ENCODE results near the gene NTHL1.

Gene NTHL1

DNA sequence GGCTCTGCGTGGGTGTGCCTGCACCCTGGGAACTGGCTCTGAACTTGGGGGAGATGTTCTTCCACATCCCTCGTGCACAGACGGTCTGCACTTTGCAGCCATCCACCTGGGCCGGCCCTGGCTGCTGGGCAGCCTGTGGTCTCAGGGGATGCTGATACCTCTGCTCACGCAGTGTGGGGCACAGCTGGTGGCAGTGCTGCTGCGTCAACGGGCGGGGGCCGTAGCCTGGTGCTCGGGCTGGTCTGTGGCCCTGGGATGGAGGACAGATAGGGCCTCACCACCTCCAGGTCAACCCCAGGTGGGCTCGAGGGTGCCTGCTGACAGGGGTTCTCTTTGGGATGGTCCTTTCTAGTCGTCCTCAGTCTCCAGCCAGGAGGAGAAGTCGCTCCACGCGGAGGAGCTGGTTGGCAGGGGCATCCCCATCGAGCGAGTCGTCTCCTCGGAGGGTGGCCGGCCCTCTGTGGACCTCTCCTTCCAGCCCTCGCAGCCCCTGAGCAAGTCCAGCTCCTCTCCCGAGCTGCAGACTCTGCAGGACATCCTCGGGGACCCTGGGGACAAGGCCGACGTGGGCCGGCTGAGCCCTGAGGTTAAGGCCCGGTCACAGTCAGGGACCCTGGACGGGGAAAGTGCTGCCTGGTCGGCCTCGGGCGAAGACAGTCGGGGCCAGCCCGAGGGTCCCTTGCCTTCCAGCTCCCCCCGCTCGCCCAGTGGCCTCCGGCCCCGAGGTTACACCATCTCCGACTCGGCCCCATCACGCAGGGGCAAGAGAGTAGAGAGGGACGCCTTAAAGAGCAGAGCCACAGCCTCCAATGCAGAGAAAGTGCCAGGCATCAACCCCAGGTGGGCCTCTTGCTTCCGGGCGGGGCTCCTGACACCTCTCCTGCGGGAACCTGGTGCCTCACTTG is 36.5 kb upstream of the NTHL1 start:
- no peak for DNase-seq

GRCh38 chr16:2083409-2083808 is 35.8 kb upstream of the NTHL1 start:
- no peak for DNase-seq

GRCh38 chr16:2082983-2083364 is 35.3 kb upstream of the NTHL1 start:
- DNase-seq = no peak

DNA sequence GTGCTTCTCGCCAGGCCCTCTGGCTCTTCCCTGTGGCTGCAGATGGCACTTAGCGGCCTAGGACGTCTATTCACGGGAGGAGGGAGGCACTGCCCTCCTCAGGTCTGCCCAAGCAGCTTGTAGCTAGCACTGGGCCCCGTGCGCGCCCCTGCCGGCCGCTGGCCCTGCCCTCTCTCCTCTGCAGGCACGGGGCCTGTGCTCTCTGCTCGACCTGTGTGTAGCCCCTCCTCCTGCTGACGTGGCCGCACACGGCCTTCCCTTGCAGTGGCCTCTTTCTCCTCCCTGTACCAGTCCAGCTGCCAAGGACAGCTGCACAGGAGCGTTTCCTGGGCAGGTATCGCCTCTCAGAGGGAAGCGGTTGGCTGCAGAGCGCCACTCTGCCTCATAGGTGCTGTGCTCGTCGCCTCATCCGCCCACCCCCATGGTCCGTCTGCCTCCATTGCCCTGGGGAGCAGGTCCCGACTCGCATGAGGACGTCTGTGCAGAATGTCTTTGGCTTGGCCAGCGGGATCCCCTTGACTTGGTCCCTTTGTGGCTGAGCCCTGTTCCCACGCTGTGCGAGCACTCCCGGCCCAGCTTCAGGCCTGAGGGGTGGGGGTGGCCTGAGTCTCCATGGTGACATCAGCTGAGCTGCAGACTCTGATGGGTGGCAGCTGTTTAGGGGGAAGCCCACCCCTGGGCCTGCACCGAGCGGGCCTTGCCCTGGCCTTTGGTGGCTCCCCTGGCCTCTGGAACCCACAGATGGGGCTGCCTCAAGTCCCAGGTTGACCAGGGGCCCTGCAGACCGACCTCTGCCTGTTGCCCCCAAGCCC is 34.7 kb upstream of the NTHL1 start:
- DNase-seq = no peak

DNA sequence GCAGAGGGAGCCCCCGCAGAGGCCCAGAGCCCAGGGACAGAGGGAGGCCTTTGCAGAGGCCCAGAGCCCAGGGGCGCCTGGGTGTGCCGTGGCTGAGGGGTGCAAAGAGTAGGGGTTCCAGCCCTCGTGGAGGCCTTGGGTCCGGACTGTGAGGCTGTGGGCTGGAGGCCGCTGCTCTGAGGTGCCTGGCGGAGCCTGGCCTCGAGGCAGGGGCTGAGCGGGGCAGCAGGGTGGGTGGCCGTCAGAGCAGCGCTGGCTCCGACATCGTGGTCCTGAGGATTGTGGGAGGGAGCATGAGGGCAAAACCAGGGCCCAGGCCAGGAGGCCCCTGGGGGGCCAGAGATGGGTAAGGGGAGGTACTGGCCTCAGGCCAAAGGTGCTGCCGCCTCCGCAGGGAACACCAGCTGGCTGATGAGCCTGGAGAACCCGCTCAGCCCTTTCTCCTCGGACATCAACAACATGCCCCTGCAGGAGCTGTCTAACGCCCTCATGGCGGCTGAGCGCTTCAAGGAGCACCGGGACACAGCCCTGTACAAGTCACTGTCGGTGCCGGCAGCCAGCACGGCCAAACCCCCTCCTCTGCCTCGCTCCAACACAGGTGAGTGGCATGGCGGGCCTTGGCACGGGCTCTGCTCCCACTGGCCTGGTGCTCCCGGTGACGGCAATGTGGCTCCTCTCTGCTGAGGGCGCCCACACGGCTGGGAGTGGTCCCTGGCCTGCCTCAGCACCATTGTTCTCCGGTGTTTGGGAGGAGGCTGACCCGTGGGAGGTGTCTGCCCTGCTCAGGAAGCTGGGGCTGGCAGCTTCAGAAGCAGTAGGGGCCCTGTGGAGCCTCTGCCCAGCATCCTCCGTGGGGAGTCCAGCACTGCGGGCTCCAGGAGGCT is 33.8 kb upstream of the NTHL1 start:
- no peak for DNase-seq

DNA sequence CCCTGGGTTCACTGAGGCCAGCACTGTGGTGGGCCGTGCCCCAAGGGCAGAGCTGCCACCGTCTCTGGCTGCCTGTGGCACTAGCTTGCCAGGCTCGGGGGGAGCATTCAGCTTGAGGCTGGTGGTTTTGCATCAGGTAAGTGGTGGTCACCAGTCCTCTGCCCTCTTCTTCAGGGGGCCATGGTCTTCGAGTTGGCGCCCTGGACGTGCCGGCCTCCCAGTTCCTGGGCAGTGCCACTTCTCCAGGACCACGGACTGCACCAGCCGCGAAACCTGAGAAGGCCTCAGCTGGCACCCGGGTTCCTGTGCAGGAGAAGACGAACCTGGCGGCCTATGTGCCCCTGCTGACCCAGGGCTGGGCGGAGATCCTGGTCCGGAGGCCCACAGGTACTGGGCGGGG is 32.4 kb upstream of the NTHL1 start:
- DNase-seq = no peak

GRCh38 chr16:2079311-2079800 is 31.7 kb upstream of the NTHL1 start:
- no peak for DNase-seq

DNA sequence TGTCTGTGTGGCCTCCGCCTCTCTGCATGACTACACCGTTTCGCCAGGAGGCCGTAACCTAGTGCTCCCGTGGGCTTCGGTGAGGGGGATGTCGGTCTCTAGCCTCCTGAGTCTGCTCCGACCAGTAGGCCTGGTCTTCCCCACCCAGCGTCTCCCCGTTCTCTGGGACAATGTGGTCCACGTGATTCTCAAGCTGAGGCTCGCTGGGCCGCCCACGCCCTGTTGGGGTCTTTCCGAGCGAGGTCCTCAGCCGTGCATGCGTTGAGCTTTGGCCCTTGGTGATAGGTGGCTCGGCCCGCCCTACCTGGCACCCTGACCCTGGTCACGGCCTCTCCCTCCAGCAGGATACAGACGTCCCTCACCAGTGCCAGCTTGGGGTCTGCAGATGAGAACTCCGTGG is 31.1 kb upstream of the NTHL1 start:
- DNase-seq = no peak

DNA sequence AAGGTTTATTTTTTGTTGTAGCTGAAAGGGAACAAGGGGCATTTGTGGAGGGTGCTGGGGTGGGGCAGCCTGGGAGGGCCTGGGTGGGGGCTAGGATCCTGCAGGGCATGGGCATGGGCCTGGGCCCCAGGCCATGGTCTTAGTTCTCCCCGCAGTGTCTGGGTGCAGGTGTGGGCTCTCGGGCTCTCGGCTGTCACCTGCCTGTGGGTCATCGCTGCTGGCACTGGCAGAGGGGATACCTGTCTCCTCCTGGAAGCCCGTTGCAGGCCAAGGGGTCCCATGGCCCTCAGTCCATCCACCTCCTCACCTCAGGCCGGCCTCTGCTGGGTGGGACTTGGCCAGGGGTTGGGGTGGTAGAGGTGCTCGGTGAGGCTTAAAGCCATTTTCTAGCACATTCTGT is 30.5 kb upstream of the NTHL1 start:
- DNase-seq = no peak

- DNase-seq = no peak
These were observed 30.1 kb upstream of the NTHL1 start for GRCh38 chr16:2077696-2078095.

- DNase-seq = no peak
These were observed 29.4 kb upstream of the NTHL1 start for GRCh38 chr16:2077016-2077415.

GRCh38 chr16:2076072-2076865 is 28.6 kb upstream of the NTHL1 start:
- no peak for DNase-seq

DNA sequence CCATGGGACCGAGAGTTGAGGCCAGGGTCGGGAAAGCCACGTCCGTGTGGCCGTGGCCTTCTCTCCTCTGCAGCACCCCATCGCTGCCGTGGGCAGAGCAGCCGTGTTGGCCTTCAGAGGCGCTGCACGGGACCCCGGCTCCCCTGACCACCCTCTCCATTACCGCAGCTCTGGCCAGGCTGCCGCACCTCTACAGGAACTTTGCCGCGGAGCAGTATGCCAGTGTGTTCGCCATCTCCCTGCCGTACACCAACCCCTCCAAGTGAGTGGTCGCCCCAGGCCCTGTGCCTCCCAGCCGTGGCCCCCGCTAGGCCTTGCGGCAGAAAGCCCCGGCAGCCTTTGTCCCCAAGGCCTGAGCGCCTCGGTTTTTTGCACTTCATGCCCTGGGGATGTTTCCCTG is 28.0 kb upstream of the NTHL1 start:
- no peak for DNase-seq

DNA sequence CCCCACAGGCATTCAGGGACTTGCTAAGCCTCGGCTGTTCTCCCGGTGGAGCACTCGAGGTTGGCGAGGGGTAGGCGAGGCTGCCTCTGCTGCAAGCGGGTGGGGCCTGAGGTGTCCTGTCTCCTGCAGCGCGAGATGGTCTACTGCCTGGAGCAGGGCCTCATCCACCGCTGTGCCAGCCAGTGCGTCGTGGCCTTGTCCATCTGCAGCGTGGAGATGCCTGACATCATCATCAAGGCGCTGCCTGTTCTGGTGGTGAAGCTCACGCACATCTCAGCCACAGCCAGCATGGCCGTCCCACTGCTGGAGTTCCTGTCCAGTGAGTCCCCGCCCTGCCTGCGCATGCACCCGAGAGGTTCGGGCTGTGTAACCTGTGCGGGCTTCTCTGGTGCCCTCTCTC is 26.4 kb upstream of the NTHL1 start:
- no peak for DNase-seq

- DNase-seq = no peak
These were observed 25.3 kb upstream of the NTHL1 start for GRCh38 chr16:2072926-2073325.

GRCh38 chr16:2071454-2072202 is 24.0 kb upstream of the NTHL1 start:
- DNase-seq = no peak

- no peak for DNase-seq
These were observed 23.2 kb upstream of the NTHL1 start for GRCh38 chr16:2070576-2071453.

GRCh38 chr16:2066139-2066538 is 18.5 kb upstream of the NTHL1 start:
- no peak for DNase-seq

GRCh38 chr16:2064368-2064945 is 16.8 kb upstream of the NTHL1 start:
- DNase-seq = no peak

- no peak for DNase-seq
These were observed 16.2 kb upstream of the NTHL1 start for GRCh38 chr16:2063861-2064260.

Data from NCI-H1436 (cell line).